ENCODE data around the gene TBC1D21.
"Not testable (repeated sequence)": the region's sequence is repeated elsewhere in the genome, so short reads cannot be mapped to it uniquely, and the experiment has no call there.

The TBC1D21 gene

GRCh38 chr15:73934281-73934680 is 60.9 kb downstream of the TBC1D21 start:
- TF ChIP-seq, protein P1, sequence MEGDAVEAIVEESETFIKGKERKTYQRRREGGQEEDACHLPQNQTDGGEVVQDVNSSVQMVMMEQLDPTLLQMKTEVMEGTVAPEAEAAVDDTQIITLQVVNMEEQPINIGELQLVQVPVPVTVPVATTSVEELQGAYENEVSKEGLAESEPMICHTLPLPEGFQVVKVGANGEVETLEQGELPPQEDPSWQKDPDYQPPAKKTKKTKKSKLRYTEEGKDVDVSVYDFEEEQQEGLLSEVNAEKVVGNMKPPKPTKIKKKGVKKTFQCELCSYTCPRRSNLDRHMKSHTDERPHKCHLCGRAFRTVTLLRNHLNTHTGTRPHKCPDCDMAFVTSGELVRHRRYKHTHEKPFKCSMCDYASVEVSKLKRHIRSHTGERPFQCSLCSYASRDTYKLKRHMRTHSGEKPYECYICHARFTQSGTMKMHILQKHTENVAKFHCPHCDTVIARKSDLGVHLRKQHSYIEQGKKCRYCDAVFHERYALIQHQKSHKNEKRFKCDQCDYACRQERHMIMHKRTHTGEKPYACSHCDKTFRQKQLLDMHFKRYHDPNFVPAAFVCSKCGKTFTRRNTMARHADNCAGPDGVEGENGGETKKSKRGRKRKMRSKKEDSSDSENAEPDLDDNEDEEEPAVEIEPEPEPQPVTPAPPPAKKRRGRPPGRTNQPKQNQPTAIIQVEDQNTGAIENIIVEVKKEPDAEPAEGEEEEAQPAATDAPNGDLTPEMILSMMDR (IDR thresholded peaks at IDR 0.05; ENCODE audit: low read depth, low read length) = no peak
- no peak overlapping the region for H3K4me3 ChIP-seq (replicated peaks in 1 of 2; ENCODE audit: low read depth in 2 of 2, low read length in 2 of 2)
- no peak for DNase-seq (ENCODE audit: low read depth in 2 of 2)

DNA sequence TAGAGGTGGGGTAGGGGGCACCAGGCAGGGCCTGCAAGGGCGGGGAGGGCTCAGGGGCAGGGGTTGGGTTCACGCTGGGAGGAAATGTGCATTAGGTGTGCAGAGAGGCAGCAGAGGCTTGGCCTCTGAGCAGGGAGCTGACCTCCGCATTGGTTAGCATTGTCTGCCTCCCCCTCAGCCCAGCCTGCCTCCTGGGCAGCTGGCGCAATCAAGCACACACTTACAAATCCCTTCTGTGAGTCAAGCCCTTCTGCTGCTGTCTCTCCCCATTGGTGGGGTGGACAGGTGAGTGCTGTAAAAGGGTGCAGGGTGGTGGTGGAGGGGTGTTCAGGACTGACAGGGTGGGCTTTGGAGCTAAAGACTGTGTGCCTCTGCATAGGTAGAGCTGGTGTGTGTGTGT is 62.2 kb downstream of the TBC1D21 start:
- TF ChIP-seq, protein P1 (IDR thresholded peaks at IDR 0.05; ENCODE audit: low read depth, low read length) = no peak
- no peak overlapping the region for H3K4me3 ChIP-seq (replicated peaks in 1 of 2; ENCODE audit: low read depth in 2 of 2, low read length in 2 of 2)
- DNase-seq (ENCODE audit: low read depth in 2 of 2) = no peak

- DNase-seq (ENCODE audit: low read depth in 2 of 2) = peak in 1 of 2 donors; percentile 73
- TF ChIP-seq, protein P1 (IDR thresholded peaks at IDR 0.05; ENCODE audit: low read depth, low read length) = peak; percentile 7
Measured at GRCh38 chr15:73936181-73936580, 62.8 kb downstream of the TBC1D21 start.

GRCh38 chr15:73936588-73937290 is 63.4 kb downstream of the TBC1D21 start:
- DNase-seq (ENCODE audit: low read depth in 2 of 2) = no peak
- TF ChIP-seq, protein P1 (IDR thresholded peaks at IDR 0.05; ENCODE audit: low read depth, low read length) = no peak
- H3K4me3 ChIP-seq (replicated peaks in 1 of 2; ENCODE audit: low read depth in 2 of 2, low read length in 2 of 2) = no peak overlapping the region

More at GRCh38 chr15:73936181-73936580, 62.8 kb downstream of the TBC1D21 start:
- no peak overlapping the region for H3K4me3 ChIP-seq (replicated peaks in 1 of 2; ENCODE audit: low read depth in 2 of 2, low read length in 2 of 2)

DNA sequence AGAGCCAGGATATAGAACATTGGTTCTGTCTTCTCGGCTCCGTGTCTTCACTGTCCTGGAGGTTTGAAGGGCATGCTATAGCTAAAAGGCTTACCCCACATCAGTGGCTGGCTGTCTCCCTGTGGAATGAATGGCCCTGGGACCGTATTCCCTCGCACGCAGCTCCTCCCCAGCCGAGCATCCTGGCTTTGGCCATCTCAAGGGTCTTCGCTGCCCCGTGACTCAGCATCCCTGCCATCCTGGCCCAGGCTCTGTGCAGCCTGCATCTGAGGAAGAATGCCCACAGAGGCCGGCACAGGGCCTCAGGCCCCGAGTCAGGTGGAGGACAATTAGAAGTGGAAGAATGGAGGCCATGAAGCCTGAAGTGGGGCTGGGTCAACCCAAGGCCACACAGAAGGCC is 63.9 kb downstream of the TBC1D21 start:
- H3K4me3 ChIP-seq (replicated peaks in 1 of 2; ENCODE audit: low read depth in 2 of 2, low read length in 2 of 2) = no peak overlapping the region
- TF ChIP-seq, protein P1 (IDR thresholded peaks at IDR 0.05; ENCODE audit: low read depth, low read length) = no peak
- DNase-seq (ENCODE audit: low read depth in 2 of 2) = no peak

DNA sequence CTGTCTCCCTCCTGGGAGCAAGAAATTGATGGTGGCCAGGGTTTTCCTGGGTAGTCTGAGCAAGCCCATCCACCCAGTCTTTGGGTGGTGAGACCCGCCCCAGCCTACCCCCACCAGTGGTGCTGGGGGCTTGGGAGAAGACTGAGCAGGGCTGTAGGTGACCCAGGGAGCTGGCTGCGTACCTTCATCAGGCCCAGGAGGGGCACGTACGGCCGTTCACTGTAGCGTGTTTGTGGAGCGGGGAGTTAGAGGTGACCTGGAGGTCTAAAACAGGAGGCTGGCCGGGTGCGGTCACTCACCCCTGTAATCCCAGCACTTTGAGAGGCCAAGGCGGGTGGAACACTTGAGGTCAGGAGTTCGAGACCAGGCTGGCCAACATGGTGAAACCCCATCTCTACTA is 64.4 kb downstream of the TBC1D21 start:
- H3K4me3 ChIP-seq (replicated peaks in 1 of 2; ENCODE audit: low read depth in 2 of 2, low read length in 2 of 2) = no peak overlapping the region
- TF ChIP-seq, protein P1 (IDR thresholded peaks at IDR 0.05; ENCODE audit: low read depth, low read length) = no peak
- DNase-seq (ENCODE audit: low read depth in 2 of 2) = no peak

DNA sequence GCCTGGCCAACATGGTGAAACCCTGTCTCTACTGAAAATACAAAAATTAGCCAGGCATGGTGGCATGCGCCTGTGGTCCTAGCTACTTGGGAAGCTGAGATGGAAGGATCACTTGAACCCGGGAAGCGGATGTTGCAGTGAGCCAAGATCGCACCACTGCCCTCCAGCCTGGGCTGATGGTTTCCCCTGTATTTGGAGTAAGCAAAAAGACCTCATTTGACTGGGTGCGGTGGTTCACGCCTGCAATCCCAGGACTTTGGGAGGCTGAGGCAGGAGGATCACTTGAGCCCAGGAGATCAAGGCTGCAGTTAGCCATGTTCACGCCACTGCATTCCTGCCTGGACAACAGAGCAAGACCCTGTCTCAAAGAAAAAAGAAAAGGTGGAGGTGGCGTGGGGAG is 65.2 kb downstream of the TBC1D21 start:
- H3K4me3 ChIP-seq (replicated peaks in 1 of 2; ENCODE audit: low read depth in 2 of 2, low read length in 2 of 2); DNase-seq (ENCODE audit: low read depth in 2 of 2): not testable (repeated sequence)
